ENCODE data around the gene SSBP3. TPM values are rescaled to one million over a fixed set of nuclear protein-coding genes. Genes with fewer than 3 reads are reported as not detected.

Gene SSBP3
- total RNA-seq, 1 experiment from 2014 or later: 115 TPM

DNA sequence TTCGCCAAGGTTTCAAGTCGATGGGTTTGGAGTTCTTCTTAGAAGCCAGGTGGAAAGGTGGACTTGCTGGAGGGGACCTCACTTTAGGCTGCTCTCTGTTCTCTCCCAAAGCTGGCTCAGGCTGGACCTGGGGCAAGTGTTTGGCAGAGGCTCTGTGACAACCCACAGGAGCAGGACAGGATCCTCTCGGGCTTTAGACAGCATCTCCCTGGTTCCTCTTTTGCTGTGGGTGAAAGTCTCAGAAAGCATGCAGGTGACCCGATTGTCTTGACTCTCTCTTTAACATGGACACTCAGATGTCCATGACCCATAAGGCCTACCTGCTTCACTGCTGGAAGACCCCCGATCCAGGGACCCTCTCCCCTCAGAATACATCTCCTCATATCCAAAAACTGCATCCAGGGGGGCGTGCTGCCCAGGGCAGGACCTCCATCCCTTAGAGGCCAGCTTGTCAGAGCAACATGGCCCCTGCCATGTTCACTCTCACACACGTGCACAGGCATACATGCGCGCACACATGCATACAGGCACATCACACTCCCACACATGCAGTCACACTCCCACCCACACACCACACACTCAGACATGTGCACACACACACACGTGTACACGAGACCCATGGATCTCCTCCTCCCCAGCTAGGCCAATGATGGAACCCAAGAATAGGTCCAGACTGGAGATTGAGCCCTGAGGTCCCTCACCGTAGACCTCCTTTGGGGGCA lies 184.9 kb downstream of the SSBP3 start:
- no peak for TF ChIP-seq USF1 (CRISPR knock-in tag; IDR thresholded peaks at IDR 0.05)
- no peak for TF ChIP-seq FOXP1 (CRISPR knock-in tag; IDR thresholded peaks at IDR 0.05; ENCODE audit: borderline replicate concordance)
- TF ChIP-seq MYBL2 (CRISPR knock-in tag; IDR thresholded peaks at IDR 0.05): no peak
- TF ChIP-seq RELA (CRISPR knock-in tag; IDR thresholded peaks at IDR 0.05; ENCODE audit: borderline replicate concordance): no peak
- TF ChIP-seq ZNF416 (CRISPR knock-in tag; IDR thresholded peaks at IDR 0.05): no peak
- TF ChIP-seq, protein P1, sequence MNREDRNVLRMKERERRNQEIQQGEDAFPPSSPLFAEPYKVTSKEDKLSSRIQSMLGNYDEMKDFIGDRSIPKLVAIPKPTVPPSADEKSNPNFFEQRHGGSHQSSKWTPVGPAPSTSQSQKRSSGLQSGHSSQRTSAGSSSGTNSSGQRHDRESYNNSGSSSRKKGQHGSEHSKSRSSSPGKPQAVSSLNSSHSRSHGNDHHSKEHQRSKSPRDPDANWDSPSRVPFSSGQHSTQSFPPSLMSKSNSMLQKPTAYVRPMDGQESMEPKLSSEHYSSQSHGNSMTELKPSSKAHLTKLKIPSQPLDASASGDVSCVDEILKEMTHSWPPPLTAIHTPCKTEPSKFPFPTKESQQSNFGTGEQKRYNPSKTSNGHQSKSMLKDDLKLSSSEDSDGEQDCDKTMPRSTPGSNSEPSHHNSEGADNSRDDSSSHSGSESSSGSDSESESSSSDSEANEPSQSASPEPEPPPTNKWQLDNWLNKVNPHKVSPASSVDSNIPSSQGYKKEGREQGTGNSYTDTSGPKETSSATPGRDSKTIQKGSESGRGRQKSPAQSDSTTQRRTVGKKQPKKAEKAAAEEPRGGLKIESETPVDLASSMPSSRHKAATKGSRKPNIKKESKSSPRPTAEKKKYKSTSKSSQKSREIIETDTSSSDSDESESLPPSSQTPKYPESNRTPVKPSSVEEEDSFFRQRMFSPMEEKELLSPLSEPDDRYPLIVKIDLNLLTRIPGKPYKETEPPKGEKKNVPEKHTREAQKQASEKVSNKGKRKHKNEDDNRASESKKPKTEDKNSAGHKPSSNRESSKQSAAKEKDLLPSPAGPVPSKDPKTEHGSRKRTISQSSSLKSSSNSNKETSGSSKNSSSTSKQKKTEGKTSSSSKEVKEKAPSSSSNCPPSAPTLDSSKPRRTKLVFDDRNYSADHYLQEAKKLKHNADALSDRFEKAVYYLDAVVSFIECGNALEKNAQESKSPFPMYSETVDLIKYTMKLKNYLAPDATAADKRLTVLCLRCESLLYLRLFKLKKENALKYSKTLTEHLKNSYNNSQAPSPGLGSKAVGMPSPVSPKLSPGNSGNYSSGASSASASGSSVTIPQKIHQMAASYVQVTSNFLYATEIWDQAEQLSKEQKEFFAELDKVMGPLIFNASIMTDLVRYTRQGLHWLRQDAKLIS (CRISPR knock-in tag; IDR thresholded peaks at IDR 0.05; ENCODE audit: borderline replicate concordance): no peak
- TF ChIP-seq IRF2 (CRISPR knock-in tag; IDR thresholded peaks at IDR 0.05; ENCODE audit: borderline replicate concordance, low read depth): no peak
- no peak for TF ChIP-seq NFE2L1 (CRISPR knock-in tag; IDR thresholded peaks at IDR 0.05)
- TF ChIP-seq, protein P2, sequence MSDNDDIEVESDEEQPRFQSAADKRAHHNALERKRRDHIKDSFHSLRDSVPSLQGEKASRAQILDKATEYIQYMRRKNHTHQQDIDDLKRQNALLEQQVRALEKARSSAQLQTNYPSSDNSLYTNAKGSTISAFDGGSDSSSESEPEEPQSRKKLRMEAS (CRISPR knock-in tag; IDR thresholded peaks at IDR 0.05): no peak
- Mint-ChIP-seq H3K27ac (peak overlapping the region; percentile 43; the same call in 1 of the 2 replicates), H3K9me3 (no peaks in the 10 kb centered on the region), H3K36me3 (peaks cover 35% of the 10 kb centered on the region), H3K4me3 (no peak overlapping the region), H3K27me3 (ENCODE audit: low read depth) (no peaks in the 10 kb centered on the region), H3K4me1 (peaks cover 21% of the 10 kb centered on the region)
- ChIA-PET POLR2A (no interaction called here), CTCF (interaction anchor here (0.9 to 1.6 kb wide), 3 partner anchors 40 to 169 kb away, joined by 3 to 6 read pairs (median 3); no protein-coding TSS in a partner anchor)
- no peak for DNase-seq (ENCODE audit: low spot score)
- ATAC-seq: no peak

- no peak for DNase-seq (ENCODE audit: low spot score)
Observed at GRCh38 chr1:54220004-54220811, 186.0 kb downstream of the SSBP3 start.

DNA sequence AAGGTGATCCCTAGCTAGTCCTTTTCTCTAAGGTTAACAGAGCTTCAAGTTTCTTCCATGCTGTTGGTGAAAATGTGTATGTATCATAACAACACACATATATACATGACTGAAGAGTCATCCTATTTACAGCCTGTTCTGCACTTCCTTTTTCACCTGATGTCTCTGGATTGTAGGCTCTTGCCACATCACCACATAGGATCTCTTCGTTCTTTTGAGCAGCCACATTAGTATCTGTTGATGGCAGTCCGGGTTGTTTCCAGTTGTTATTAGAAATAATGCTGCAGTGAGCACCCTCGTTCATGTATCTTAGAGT lies 186.5 kb downstream of the SSBP3 start:
- no peak for TF ChIP-seq ZNF425 (CRISPR knock-in tag; conservative IDR thresholded peaks at IDR 0.05)
- no peak for TF ChIP-seq SOX15 (CRISPR knock-in tag; IDR thresholded peaks at IDR 0.05)
- TF ChIP-seq PREB (CRISPR knock-in tag; IDR thresholded peaks at IDR 0.05; ENCODE audit: borderline replicate concordance): no peak
- H3K9me3 Mint-ChIP-seq: no peaks in the 10 kb centered on the region
- ChIA-PET POLR2A (interaction anchor here (1.1 kb wide), 1 partner anchor 187 kb away, joined by 4 read pairs; the partner anchor contains the start of gene SSBP3), CTCF (interaction anchor here (1.0 to 1.7 kb wide), 3 partner anchors 38 to 270 kb away, joined by 3 to 7 read pairs (median 6); no protein-coding TSS in a partner anchor)
- peaks cover 47% of the 10 kb centered on the region for H3K36me3 Mint-ChIP-seq
- ATAC-seq (no peak), DNase-seq (ENCODE audit: low spot score) (no peak)
- H3K4me1 Mint-ChIP-seq: peaks cover 13% of the 10 kb centered on the region
- no peak overlapping the region for H3K4me3 Mint-ChIP-seq
- peak overlapping the region; percentile 70 for H3K27ac Mint-ChIP-seq
- no peaks in the 10 kb centered on the region for H3K27me3 Mint-ChIP-seq (ENCODE audit: low read depth)

More at GRCh38 chr1:54220004-54220811, 186.0 kb downstream of the SSBP3 start:
- Mint-ChIP-seq H3K4me1 (peaks cover 16% of the 10 kb centered on the region), H3K27me3 (ENCODE audit: low read depth) (no peaks in the 10 kb centered on the region), H3K9me3 (no peaks in the 10 kb centered on the region), H3K36me3 (peaks cover 43% of the 10 kb centered on the region), H3K27ac (peak overlapping the region; percentile 70), H3K4me3 (no peak overlapping the region)
- no peak for ATAC-seq
- ChIA-PET POLR2A (interaction anchor here (1.1 kb wide), 1 partner anchor 187 kb away, joined by 4 read pairs; the partner anchor contains the start of gene SSBP3), CTCF (interaction anchor here (1.0 to 1.7 kb wide), 3 partner anchors 39 to 269 kb away, joined by 3 to 7 read pairs (median 6); no protein-coding TSS in a partner anchor)
- no peak for TF ChIP-seq FOXK1 (CRISPR knock-in tag; IDR thresholded peaks at IDR 0.05)
- 0 out of 2 replicates have a peak, but pooled peaks have one; percentile 20 for TF ChIP-seq ZNF219 (CRISPR knock-in tag; IDR thresholded peaks at IDR 0.05; ENCODE audit: borderline replicate concordance)

Data from WTC11 (cell line).